ENCODE data around the gene CD27.

CD27 gene

DNA sequence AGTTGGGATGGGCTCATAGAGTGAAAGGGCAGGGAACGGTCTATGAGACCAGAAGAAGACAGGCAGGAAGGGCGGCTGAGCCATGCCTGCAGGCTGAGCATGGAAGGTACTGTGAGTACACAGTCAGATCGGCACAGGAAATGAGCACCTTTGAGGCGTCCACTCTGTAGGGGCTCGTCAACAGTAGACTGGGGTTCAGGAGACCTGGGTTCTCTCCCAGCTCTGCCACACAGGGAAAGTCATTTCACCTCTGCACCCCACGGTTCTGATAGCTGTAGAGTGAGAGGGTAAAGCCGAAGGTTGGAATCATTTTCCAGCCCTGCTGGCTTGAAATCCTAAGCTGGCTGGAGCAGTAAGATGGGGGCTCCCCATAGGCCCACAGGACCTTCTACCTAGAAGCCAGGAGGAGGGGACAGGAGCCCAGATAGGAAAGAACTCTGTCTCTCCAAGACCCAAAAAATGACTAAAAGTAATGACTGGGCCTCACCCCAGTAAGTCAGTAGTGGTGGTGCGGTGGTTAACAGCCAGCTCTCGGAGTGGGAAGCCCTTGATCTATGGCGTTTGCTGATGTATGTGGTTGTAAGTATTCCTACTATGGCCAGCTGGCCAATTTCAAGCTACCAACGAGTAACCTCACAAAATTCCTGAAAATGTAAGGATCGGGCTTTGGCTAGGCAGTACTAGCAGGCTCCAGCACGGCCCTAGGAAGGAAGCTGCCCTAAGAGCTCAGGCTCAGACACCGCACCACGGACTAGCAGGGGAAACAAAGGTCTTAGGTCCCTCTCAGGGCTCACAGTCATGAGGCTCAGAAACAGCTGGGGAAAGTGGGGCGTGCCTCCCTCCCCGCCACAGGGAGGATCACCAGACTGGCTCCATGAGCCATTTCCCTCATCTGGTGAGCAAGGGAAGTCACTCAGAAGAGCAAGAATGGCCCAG lies 10.3 kb upstream of the CD27 start:
- DNase-seq (ENCODE audit: low read depth in 2 of 2) = no peak

DNA sequence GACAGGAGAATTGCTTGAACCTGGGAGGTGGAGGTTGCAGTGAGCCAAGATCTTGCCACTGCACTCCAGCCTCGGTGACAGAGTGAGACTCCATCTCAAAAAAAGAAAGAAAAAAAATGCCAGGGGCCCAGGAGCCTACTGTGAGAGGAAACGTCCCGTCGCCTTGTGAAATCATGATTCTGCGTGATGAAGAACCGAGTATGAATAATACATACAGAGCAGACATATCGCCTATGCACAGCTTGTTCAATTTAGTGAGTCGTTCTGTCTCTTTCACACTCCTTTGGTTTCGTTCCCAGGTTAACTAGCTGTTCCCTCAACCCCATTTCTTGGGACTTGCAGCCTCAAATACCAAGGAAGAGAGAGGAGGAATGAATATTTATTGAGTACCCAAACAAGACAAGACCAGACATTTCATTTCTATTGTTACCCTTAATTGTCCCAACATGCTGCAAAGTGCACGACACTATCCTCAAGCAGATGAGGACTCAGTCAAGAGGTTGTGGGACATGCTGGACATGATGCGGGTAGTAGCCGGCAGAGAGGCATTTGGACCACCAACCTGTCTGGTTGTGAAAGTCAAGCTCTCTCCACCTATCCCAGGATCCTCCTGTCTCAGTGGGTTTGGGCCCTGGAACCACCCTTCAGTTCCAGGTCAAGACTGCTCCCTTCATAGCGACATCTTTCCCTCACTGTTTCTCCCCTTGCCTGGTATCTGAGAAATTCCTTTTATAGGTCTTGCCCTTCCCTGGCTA lies 8.6 kb upstream of the CD27 start:
- DNase-seq (ENCODE audit: low read depth in 2 of 2) = no peak

DNA sequence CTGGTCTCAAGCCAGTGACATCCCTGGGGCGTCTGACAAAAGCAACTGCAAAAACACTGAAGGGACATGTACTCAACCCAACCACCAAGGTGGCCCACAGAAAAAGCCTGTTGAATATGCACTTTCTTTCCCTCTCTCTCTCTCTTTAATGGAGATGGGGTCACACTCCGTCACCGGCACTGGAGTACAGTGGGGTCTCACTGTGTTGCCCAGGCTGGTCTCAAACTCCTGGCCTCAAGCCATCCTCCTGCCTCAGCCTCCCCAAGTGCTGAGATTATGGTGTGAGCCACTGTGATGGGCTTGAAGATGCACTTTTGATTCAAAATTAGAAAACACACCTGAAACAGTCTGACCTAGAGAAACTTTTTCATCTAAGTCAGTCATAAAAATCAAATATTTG lies 7.2 kb upstream of the CD27 start:
- no peak for DNase-seq (ENCODE audit: low read depth in 2 of 2)

DNA sequence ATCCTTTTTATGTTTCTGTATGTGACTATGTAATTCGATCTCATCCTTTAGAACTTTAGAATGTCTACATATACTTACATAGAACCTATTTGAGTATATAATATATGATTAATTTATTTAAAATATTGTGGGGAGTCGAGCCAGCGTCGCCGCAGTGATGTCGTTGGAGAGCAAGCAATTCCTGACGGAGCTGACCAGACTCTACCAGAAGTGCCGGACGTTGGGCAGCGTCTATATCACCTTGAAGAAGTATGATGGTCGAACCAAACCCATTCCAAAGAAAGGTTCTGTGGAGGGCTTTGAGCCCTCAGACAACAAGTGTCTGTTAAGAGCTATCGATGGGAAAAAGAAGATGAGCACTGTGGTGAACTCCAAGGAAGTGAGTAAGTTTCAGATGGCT lies 6.4 kb upstream of the CD27 start:
- DNase-seq (ENCODE audit: low read depth in 2 of 2) = no peak

DNA sequence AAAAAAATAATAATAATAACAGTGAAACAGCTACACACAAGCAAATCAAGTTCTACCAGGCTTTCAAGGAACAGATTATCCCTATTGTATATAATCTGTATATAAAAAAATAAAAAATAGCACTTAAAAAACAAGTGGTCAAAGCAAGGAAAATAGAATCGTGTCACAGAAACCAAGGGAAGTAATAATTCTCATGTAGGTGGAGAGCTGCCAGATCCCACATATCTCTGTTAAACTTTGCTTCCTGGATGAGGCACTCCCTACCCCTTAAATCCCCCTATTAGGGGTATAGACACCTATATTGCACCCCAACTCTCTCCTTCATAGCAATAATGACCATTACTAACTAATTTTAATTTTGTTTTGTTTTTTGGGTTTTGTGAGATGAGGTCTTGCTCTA lies 4.4 kb upstream of the CD27 start:
- no peak for DNase-seq (ENCODE audit: low read depth in 2 of 2)

DNA sequence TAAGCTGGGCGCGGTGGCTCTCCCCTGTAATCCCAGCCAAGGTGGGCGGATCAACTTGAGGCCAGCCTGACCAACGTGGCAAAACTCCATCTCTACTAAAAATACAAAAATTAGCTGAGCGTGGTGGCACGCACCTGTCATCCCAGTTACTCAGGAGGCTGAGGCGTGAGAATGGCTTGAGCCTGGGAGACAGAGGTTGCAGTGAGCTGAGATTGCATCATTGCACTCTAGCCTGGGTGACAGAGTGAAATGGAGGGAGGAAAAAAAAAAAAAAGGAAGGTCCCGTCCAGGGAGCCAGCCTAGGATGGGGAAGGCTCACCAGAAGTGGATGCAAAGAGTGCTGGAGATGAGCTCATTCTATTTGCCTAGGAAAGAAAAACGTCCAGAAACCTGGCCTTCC lies 1.9 kb upstream of the CD27 start:
- DNase-seq (ENCODE audit: low read depth in 2 of 2) = no peak

DNA sequence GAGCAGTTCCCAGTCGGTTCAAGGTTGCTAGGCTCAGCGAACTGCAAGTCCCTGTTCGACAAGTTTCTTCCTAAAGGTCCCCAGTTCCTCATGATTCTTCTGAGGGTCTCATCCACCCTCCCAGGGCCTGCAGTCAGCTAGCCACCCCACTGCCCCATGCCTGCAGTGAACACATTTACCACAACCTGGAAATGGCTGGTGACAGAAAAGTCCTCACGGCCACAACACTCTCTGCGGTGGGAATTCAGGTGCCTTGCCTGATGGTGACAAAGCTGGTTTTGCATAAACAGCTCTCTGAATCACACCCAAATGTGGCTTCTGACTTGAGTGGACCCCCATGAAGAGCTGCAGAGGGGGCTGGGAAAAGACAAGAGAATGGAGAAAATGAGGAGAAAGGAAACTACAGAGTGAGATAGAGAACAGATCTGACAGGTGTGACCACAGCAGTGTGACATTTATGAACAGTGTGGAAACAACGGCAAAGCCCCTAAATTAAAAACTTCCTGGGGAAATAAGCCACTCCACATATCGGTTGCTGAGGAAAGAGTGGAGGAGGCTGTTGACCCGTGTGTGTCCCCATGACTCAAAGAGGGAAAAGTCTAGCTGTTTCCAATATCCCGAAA lies 1.3 kb upstream of the CD27 start:
- DNase-seq (ENCODE audit: low read depth in 2 of 2) = no peak

DNA sequence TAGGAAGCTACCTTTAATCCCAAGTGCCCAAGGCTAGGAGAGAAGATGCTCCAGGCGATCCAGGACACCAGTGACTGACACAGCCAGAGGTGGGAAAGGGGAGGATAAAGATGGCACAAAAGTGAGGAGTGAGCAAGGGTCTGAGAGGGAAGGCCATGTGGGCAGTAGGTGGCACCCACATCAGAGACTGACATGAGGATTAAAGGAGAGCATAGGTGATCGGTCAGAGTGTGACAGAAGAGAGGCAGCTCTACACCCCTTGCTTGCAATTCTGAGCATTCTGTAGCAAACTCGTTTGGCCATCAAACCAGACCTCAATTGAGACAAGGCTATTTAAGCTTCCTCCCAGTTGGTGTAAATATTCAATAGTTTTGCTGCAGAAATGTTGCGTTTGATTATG lies 724 bp upstream of the CD27 start:
- no peak for DNase-seq (ENCODE audit: low read depth in 2 of 2)

DNA sequence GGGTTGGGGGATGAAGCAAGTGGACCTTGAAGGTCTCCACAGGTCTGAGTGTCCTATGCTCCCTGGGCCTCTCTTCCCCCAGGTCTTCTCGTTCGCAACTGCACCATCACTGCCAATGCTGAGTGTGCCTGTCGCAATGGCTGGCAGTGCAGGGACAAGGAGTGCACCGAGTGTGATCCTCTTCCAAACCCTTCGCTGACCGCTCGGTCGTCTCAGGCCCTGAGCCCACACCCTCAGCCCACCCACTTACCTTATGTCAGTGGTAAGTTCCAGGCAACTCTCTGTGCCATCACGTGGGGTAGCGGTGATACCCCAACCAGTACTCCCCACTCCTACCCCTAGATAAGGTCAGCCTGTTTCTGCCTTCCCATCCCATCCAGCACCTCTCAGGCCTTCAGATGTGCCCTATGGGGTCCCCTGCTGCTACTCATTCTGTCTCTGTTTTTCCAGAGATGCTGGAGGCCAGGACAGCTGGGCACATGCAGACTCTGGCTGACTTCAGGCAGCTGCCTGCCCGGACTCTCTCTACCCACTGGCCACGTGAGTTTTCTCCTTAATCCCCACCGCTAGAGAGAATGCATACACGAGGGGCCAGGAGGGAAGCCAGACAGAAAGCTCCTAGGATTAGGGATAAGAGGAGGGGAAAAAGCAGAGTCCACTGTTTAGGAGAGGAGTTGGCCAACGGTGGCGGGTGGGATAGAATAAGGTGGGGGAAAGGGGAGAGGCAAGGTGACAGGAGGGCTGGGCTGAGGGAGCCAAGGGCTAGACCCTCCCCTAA lies 5.5 kb downstream of the CD27 start:
- DNase-seq (ENCODE audit: low read depth in 2 of 2) = no peak

DNA sequence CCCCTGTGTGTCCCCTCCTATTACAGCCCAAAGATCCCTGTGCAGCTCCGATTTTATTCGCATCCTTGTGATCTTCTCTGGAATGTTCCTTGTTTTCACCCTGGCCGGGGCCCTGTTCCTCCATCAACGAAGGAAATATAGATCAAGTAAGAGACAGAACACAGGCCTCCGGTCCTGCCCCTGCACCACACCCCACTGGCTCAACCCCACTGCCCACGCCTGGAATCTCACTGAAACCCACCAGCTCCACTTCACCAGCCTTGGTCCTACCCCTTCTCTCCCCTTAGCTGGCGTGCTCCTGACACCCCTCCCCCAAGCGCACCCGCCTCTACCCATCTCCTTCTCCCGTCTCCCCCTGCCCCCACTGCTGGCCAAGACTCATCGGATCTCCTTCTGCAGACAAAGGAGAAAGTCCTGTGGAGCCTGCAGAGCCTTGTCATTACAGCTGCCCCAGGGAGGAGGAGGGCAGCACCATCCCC lies 6.2 kb downstream of the CD27 start:
- DNase-seq (ENCODE audit: low read depth in 2 of 2) = no peak

DNA sequence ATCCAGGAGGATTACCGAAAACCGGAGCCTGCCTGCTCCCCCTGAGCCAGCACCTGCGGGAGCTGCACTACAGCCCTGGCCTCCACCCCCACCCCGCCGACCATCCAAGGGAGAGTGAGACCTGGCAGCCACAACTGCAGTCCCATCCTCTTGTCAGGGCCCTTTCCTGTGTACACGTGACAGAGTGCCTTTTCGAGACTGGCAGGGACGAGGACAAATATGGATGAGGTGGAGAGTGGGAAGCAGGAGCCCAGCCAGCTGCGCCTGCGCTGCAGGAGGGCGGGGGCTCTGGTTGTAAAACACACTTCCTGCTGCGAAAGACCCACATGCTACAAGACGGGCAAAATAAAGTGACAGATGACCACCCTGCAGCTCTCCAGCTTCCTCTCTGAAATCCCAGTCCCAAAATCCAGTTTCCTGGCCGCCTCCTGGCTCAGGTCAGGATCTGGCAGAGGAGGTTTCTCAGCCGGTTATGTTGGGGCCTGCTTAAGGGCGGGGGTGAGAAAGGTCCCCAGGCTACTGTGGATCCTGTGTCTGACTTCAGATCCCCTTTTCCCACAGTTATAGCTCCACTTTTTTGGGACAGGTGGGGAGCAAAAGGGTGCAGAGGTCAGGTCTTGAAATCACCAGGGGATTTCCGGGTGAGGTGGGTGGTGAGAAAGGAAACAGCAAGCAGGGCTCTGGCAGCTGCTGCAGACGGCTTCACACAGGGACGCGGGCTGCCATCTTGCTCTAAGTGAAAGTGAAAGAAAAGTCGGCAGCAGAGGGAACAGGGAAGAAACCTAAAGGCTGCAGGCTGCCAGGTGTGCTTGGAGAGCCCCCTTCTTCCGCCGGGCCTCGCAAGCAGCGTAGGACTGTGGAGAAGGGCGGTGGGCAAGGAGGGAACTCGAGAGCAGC lies 6.8 kb downstream of the CD27 start, which contains the start of gene TAPBPL:
TAPBPL (plus strand) TSS at position 695 of the 897 bp plus-strand sequence. CDS start 207 bp downstream, outside the sequence.
- peak; percentile 68 to 70 for DNase-seq (ENCODE audit: low read depth in 2 of 2)

DNA sequence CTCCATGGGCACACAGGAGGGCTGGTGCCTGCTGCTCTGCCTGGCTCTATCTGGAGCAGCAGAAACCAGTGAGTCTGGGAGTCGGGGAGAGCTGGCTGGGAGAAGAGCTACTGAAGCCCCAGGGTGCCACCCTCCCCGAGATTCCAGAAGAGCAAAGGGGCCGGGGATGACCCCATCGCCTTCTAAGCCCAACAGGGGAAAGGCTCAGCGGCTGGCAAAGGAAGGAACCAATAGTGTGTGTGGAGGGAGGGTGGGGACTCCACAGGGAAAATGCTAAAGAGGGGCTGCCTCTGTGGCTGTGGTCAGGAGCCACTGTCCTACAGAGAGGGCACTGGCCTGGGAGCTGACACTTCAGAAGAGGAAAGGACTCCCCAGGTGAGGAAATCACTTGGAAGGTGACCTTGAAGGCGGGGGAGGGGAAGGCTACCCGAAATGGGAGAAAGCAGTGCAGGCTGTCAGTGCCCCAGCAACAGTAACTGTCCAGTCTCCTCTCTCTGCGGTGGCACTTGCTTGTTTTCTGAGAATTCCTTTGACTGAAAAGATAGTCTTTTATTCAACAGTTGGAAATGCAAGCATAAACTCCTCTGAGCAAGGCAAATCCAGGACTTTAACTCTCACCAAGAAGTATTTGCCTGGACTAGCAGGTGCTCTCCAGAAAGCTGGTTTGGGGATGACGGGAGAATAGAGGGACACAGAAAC lies 7.6 kb downstream of the CD27 start:
- no peak for DNase-seq (ENCODE audit: low read depth in 2 of 2)

DNA sequence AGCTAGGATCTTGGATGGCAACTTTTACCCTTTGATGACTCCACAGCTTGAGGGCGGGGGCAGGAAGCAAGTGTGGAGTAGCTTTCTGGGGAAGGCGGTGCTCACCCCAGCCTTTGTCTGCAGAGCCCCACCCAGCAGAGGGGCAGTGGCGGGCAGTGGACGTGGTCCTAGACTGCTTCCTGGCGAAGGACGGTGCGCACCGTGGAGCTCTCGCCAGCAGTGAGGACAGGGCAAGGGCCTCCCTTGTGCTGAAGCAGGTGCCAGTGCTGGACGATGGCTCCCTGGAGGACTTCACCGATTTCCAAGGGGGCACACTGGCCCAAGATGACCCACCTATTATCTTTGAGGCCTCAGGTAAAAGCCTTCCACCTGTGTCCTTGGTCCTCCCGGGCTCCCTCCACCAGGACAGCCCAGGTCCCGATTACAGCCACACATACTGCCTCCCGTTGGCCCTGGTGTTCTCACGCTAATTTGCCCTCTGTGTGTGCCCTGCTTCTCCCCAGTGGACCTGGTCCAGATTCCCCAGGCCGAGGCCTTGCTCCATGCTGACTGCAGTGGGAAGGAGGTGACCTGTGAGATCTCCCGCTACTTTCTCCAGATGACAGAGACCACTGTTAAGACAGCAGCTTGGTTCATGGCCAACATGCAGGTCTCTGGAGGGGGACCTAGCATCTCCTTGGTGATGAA lies 8.3 kb downstream of the CD27 start:
- no peak for DNase-seq (ENCODE audit: low read depth in 2 of 2)

DNA sequence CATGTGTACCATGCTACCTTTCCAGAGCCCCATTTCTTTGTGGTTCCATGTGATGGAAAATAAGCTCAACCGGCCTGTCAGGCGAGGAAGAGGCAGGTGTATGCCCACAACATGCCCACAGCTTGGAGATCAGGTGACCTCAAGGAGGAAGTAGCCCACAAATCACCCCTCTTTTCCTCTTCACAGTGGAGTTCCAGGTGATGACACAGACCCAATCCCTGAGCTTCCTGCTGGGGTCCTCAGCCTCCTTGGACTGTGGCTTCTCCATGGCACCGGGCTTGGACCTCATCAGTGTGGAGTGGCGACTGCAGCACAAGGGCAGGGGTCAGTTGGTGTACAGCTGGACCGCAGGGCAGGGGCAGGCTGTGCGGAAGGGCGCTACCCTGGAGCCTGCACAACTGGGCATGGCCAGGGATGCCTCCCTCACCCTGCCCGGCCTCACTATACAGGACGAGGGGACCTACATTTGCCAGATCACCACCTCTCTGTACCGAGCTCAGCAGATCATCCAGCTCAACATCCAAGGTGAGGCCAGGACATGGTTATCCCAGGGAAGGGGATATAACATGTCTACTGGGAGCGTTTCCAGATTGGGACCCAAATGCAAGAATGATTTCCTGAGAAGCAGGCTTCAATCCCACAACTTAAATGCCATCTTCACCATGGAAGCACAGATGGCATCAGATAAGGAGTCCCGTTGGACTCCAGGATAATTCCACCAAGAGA lies 12.6 kb downstream of the CD27 start:
- DNase-seq (ENCODE audit: low read depth in 2 of 2) = no peak

DNA sequence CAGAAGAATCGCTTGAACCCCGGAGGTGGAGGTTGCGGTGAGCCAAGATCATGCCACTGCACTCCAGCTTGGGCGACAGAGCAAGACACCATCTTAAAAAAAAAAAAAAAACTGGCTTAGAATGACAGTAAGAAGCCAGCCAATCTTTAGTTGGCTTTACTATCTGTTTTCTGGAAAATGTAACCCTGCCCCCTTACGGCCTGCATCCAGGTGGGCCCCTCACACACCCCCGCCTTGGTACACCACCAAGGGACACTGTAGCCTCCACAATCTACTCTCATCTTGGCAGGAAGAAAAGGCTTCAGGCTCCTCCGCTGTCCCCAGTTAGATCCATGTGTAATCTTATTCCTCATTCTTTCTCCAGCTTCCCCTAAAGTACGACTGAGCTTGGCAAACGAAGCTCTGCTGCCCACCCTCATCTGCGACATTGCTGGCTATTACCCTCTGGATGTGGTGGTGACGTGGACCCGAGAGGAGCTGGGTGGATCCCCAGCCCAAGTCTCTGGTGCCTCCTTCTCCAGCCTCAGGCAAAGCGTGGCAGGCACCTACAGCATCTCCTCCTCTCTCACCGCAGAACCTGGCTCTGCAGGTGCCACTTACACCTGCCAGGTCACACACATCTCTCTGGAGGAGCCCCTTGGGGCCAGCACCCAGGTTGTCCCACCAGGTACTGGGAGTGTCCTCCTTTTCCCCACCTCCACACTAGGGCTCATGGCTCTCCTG lies 13.7 kb downstream of the CD27 start:
- DNase-seq (ENCODE audit: low read depth in 2 of 2) = no peak

DNA sequence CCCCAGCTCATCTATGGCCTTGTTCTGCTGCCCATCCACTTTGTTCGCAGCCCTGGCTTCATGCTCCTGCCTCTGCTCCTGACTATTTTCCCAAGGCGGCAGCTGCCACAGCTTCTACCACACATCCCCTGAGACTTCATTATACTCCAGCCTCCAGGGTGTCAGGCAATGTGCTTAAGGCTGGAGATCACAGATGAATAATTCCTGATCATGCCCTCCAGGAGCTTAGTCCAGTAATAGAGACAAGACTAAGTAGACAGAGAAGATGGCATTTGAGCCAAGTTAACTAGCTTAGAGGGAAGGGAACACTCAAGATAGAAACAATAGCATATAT lies 14.2 kb downstream of the CD27 start:
- DNase-seq (ENCODE audit: low read depth in 2 of 2) = no peak

DNA sequence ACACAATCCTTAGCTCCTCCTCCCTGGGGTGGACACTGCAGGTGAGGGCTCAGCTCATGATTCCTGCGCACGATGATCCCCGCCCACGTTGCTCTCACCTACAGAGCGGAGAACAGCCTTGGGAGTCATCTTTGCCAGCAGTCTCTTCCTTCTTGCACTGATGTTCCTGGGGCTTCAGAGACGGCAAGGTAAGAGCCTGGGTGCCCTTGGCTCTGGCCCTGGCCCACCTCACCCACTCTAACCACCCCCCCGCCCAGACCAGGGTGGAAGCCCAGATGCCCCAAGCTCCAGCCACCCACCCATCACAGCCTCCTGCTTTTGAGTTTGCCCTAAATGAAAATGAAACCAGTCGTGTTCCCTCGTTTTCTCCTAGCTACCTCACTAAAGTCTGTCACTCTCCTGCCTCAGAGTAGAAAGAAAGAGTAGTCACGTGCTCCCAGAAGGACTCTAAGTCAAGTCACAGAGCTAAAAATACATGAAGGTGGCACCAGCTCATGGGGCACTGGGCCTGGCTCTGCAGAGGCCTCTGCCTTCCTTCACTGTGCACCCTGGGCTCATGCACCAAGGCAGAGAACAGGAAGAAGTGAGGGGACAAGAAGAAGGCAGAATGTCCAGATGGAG lies 16.1 kb downstream of the CD27 start:
- DNase-seq (ENCODE audit: low read depth in 2 of 2) = no peak

Data from stimulated activated CD4-positive, alpha-beta T cell treated with anti-CD3 and anti-CD28 coated beads, Interleukin-12 subunit alpha, Interleukin-12 subunit beta, amount 100 ng/mL, for 24 hours (primary cell).